ENCODE measurements around the gene EIF4ENIF1.

- TF ChIP-seq POLR2A (IDR thresholded peaks at IDR 0.05) (no peak), CTCF (IDR thresholded peaks at IDR 0.05) (no peak)
Measured at GRCh38 chr22:31393893-31394292, 95.7 kb downstream of the EIF4ENIF1 start.
